ENCODE measurements around the gene M1AP. TPM values are rescaled to one million over a fixed set of nuclear protein-coding genes. Genes with fewer than 3 reads are reported as not detected.

Gene M1AP
- polyA plus RNA-seq, 3 donors = 0.61 to 1.1 (median 0.75) TPM

GRCh38 chr2:74548285-74548899 lies 99.7 kb downstream of the M1AP start:
- peak; percentile 22 for DNase-seq

GRCh38 chr2:74546004-74546403 lies 102.1 kb downstream of the M1AP start:
- DNase-seq = no peak

DNA sequence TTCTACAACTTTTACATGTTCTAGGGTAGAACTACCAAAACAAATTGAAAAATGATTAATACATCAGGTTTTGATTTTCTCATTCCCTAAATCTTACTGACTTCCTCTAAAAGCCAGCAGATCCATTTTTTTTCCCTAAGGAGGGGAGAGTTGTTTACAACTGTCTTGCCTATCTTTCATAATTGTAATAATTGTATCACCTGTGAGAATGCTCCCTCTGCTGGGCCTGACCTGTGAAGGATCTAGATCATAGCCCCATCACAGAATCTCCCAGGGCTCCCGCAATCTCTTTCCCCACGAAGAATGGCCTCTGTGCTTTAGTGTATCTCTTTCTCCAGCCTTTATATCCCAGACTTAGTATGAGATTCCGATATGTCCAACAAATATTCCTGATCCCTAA lies 103.5 kb downstream of the M1AP start:
- no peak for DNase-seq

DNA sequence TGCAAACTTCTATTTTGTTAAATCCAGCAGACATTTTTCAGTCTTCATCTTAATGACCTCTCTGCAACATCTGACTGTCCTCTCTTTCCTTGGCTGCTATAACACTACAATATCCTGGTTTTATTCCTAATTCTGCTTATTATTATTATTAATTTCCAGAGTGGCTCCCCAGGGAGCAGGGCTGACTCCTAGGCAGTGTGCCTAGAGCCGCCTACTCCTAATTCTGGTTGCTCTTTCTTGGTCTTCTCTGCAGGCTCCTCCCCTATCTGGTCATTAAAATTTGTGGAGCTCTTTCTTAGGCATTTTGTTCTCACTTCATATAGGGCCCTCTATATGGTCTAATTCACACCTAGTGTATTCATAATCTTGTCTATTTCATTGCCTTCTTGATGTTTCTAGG lies 105.2 kb downstream of the M1AP start:
- no peak for DNase-seq

DNA sequence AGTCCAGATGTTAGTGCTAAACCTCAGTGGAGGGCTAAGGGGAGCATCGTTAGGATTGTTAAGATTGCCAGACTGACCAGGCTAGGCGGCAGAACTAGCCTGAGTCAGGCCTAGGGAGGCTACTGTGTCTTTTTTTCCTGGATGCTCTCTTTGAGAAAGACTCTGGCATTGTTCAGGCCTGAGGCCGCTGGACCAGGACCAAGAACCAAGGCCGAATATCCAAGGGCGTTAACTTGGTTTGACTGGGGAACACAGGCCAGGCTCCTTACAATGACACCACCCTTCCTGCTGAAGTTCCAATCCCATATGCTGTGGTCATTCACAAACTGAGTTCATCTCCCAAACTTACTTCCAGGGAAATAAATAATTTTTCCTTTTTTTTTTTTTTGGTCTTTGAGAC lies 107.8 kb downstream of the M1AP start:
- no peak for DNase-seq

DNA sequence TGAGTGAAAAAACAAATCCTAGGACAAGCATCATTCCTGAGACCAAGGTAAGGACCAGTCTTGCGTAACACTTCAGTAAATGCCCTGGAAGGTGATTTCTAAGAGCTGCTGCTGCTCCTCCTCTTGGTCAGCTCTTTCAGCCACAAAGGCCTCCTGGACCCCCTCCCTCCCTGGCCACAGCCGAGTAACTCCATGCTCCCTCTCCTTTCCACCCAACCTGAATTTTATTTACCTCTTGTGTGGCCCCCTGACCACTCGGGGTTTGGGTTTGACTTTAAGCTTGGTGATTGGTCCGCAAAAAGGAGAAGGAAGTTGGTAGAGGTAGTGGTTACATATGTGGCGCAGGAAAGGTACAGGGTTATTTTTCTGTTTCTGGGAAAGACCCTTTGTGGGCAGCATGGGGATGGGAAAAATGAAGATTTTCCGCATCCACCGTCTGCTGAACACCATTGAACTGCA lies 109.2 kb downstream of the M1AP start:
- DNase-seq = no peak

- DNase-seq = no peak
These were observed 111.0 kb downstream of the M1AP start for GRCh38 chr2:74537140-74537539.

GRCh38 chr2:74536166-74536950 lies 111.8 kb downstream of the M1AP start:
- DNase-seq = no peak

GRCh38 chr2:74535440-74535965 lies 112.6 kb downstream of the M1AP start:
- DNase-seq = no peak

GRCh38 chr2:74534411-74534810 lies 113.7 kb downstream of the M1AP start:
- DNase-seq = no peak

GRCh38 chr2:74533464-74533863 lies 114.7 kb downstream of the M1AP start:
- no peak for DNase-seq

DNA sequence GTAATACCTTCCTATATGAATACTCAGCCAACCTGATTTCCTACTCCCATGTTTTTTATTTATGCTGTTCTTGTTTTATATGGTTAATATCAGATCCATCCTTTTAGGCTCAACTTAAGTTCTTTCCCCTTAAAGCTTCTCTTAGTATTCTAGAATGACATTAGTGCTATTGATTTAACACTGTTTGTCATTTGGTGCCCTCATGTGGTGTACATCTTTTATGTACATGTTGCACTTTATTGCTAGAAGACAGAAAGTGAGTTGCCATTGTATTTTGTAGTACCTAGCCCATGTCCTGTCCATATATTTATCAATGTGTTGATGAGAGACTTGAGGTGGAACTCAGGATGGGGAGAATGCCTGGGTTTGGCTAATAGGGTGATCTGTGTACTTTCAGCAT lies 115.9 kb downstream of the M1AP start:
- DNase-seq = no peak

DNA sequence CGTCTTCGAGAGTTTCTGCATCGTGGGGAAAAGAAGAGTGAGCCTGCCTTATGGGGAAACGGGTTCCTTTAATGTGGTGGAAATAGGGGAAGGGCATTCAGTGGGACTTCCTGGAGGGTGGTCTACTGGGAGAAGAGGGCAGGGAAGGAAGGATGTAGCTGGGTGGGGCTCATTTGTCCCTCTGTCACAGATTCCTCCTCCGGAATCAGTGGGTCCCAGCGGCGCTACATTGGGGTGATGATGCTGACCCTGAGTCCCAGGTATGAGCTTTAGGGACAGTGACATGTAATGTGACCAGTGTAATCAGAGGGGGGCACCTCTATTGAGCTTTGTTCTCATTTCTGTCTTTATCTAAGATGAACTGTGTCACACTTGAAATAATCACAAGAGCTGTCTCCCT lies 116.5 kb downstream of the M1AP start:
- no peak for DNase-seq

- DNase-seq = no peak
These were observed 117.6 kb downstream of the M1AP start for GRCh38 chr2:74530239-74531187.

GRCh38 chr2:74529357-74530238 lies 118.5 kb downstream of the M1AP start, which contains the start of the genes AUP1 and HTRA2:
TSS of gene AUP1 (minus strand) at chr2:74529706. CDS start at chr2:74529629, 77 bp downstream.
TSS of gene HTRA2 (plus strand) at chr2:74529933. CDS start at chr2:74530007, 74 bp downstream.
- peak; percentile 99 for DNase-seq

GRCh38 chr2:74528600-74529356 lies 119.4 kb downstream of the M1AP start:
- no peak for DNase-seq

DNA sequence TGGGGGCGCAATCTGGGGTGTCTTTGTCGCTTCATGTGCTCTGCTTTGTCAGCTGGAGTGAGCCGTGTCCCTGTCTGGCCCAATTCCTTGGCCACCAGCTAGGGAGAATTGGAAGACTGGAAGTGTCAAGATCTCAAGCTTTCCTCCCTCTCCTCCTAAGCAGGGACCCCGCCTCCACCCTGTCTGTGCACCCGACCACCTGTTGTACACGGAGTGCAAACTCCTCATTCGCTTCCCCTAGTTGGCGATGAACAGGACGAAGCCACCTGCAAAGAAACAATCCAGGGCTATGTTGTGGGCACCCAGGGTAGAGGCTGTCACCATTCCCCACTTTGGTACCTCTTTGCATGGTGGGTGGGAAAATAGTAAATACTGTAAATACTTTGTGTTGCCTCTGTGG lies 120.4 kb downstream of the M1AP start:
- no peak for DNase-seq

- no peak for DNase-seq
These were observed 121.4 kb downstream of the M1AP start for GRCh38 chr2:74526649-74527230.
